H54 (cell line): Measurements from ENCODE around the gene POMGNT2.

Source experiments
- DNase-seq: peaks from one replicate; pipeline ENCODE4 v3.0.0; 2011; ENCODE audit warnings: low spot score, mixed read lengths; ENCODE audit not compliant: insufficient read length
- FAIRE-seq: peaks from 3 replicates; lab custom pipeline; 2011; peaks lifted over from hg19 to GRCh38; lab: Jason Lieb, UNC
- POLR2A ChIP-seq: IDR thresholded peaks from 2 replicates; pipeline ENCODE4 v1.6.1; 2011; ENCODE audit warnings: low read depth, mild to moderate bottlenecking, low read length

Gene POMGNT2

GRCh38 chr3:43094381-43094780 is 11.5 kb downstream of the POMGNT2 start:
- FAIRE-seq, result no peak
- no peak for TF ChIP-seq POLR2A
- DNase-seq, result no peak

- FAIRE-seq (no peak), DNase-seq (no peak)
- TF ChIP-seq POLR2A, result no peak
Observed at GRCh38 chr3:43093974-43094373, 11.9 kb downstream of the POMGNT2 start.

- DNase-seq (no peak), FAIRE-seq (no peak)
- no peak for TF ChIP-seq POLR2A
Observed at GRCh38 chr3:43093006-43093405, 12.9 kb downstream of the POMGNT2 start.

- no peak for FAIRE-seq
- TF ChIP-seq POLR2A, result no peak
- no peak for DNase-seq
Observed at GRCh38 chr3:43091481-43091880, 14.4 kb downstream of the POMGNT2 start.

- FAIRE-seq (no peak), DNase-seq (no peak)
- TF ChIP-seq POLR2A, result no peak
Observed at GRCh38 chr3:43090238-43090637, 15.6 kb downstream of the POMGNT2 start.

GRCh38 chr3:43089081-43089480 is 16.8 kb downstream of the POMGNT2 start:
- DNase-seq (no peak), FAIRE-seq (no peak)
- TF ChIP-seq POLR2A, result no peak

- no peak for TF ChIP-seq POLR2A
- DNase-seq, result no peak
- no peak for FAIRE-seq
Observed at GRCh38 chr3:43087249-43087776, 18.6 kb downstream of the POMGNT2 start.

- DNase-seq (no peak), FAIRE-seq (no peak)
- TF ChIP-seq POLR2A, result no peak
Observed at GRCh38 chr3:43086460-43087165, 19.3 kb downstream of the POMGNT2 start.

GRCh38 chr3:43082457-43082856 is 23.4 kb downstream of the POMGNT2 start:
- DNase-seq, result no peak
- no peak for TF ChIP-seq POLR2A
- no peak for FAIRE-seq

GRCh38 chr3:43081796-43082195 is 24.1 kb downstream of the POMGNT2 start:
- no peak for DNase-seq
- no peak for FAIRE-seq
- no peak for TF ChIP-seq POLR2A

- DNase-seq, result no peak
- no peak for FAIRE-seq
Observed at GRCh38 chr3:43080726-43081568, 24.9 kb downstream of the POMGNT2 start.

GRCh38 chr3:43079536-43080332 is 26.1 kb downstream of the POMGNT2 start:
- no peak for DNase-seq
- FAIRE-seq, result no peak
- TF ChIP-seq POLR2A, result no peak

More at GRCh38 chr3:43080726-43081568, 24.9 kb downstream of the POMGNT2 start:
- no peak for TF ChIP-seq POLR2A

- DNase-seq, result no peak
- no peak for FAIRE-seq
- TF ChIP-seq POLR2A, result no peak
Observed at GRCh38 chr3:43077707-43078106, 28.2 kb downstream of the POMGNT2 start.
